ENCODE measurements around the gene SV2C. TPM values are rescaled to one million over a fixed set of nuclear protein-coding genes. Genes with fewer than 3 reads are reported as not detected.
A peak's percentile ranks its signal among the peaks of the same experiment; 100 is the strongest.

The SV2C gene
- polyA plus RNA-seq, 1 donor (not counting 4 experiments of a cell fraction or from before 2014, with no cell fraction given), result 0.34 TPM

DNA sequence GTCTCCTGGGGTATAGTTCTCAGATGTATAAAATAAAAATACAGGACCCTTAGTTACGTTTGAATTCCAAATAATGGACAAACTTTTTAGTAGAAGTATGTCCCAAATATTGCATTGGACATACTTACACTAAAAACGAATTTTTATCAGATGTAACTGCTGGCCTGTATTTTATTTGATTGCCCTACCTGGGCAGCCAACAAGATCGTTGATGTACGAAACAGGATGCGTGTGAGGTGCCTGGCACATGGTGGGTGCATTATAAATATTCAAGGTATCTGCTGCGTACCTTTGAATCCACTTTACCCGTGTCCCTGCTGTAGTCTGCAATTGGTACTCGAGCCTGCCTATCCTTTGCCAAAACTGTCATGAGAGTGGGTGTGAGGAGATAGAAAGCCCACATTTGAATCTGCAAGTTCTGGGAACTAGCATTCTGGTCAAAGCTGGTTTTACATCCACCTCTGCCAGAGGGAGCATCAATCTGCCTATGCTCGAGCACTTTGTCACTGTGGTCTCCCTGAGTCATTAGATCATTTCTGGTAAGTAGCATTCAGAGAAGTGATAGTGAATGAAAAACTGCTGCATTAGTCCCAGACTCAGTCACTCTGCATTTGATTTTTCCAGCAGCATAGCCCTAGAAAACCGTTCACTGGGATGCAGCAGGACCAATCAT is 186.2 kb downstream of the SV2C start:
- Histone ChIP-seq H3K9ac (ENCODE audit: control insufficient read depth, extremely low read depth, insufficient read depth, low read length) (no peak overlapping the region), H3K36me3 (ENCODE audit: control insufficient read depth in 2 of 2, extremely low read depth in 1 of 2, insufficient read depth in 2 of 2, low read length in 2 of 2) (no peaks in the 10 kb centered on the region), H3K9me3 (ENCODE audit: control insufficient read depth, low read depth, low read length) (no peaks in the 10 kb centered on the region), H3K4me3 (ENCODE audit: control insufficient read depth in 2 of 3, extremely low read depth in 1 of 3, insufficient read depth in 2 of 3, low read depth in 1 of 3, low read length in 3 of 3) (no peak overlapping the region), H3K27me3 (ENCODE audit: control insufficient read depth, extremely low read depth, insufficient read depth, low read length) (peaks cover 8% of the 10 kb centered on the region), H3K9me1 (ENCODE audit: control insufficient read depth, extremely low read depth, insufficient read depth, low read length) (no peaks in the 10 kb centered on the region), H3K4me1 (ENCODE audit: control insufficient read depth, extremely low read depth, insufficient read depth, low read length) (peaks cover 9% of the 10 kb centered on the region), H4K20me1 (ENCODE audit: control insufficient read depth, extremely low read depth, insufficient read depth, low read length) (no peaks in the 10 kb centered on the region), H2AFZ (ENCODE audit: control insufficient read depth, low read length) (no peak overlapping the region), H3K27ac (ENCODE audit: control insufficient read depth, insufficient read depth, low read length) (no peak overlapping the region), H3K79me2 (ENCODE audit: control insufficient read depth, insufficient read depth, low read length) (no peaks in the 10 kb centered on the region), H3K4me2 (ENCODE audit: control insufficient read depth, extremely low read depth, insufficient read depth, low read depth, low read length) (no peak overlapping the region)
- TF ChIP-seq, protein P1, sequence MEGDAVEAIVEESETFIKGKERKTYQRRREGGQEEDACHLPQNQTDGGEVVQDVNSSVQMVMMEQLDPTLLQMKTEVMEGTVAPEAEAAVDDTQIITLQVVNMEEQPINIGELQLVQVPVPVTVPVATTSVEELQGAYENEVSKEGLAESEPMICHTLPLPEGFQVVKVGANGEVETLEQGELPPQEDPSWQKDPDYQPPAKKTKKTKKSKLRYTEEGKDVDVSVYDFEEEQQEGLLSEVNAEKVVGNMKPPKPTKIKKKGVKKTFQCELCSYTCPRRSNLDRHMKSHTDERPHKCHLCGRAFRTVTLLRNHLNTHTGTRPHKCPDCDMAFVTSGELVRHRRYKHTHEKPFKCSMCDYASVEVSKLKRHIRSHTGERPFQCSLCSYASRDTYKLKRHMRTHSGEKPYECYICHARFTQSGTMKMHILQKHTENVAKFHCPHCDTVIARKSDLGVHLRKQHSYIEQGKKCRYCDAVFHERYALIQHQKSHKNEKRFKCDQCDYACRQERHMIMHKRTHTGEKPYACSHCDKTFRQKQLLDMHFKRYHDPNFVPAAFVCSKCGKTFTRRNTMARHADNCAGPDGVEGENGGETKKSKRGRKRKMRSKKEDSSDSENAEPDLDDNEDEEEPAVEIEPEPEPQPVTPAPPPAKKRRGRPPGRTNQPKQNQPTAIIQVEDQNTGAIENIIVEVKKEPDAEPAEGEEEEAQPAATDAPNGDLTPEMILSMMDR (optimal IDR thresholded peaks at IDR 0.05 in 1 of 3, IDR thresholded peaks at IDR 0.05 in 1 of 3, conservative IDR thresholded peaks at IDR 0.05 in 1 of 3; ENCODE audit: extremely low read depth in 1 of 3, insufficient read depth in 2 of 3, low read length in 3 of 3), result no peak
- TF ChIP-seq EZH2 (IDR thresholded peaks at IDR 0.05; ENCODE audit: low read length), result no peak
- dilution Hi-C loops (cut with MboI; ENCODE audit: extremely low pct_ligation_motif_present, low sequenced_read_pairs), result no loop called here
- FAIRE-seq (no peak), DNase-seq (ENCODE audit: low read depth, low spot score) (no peak)

DNA sequence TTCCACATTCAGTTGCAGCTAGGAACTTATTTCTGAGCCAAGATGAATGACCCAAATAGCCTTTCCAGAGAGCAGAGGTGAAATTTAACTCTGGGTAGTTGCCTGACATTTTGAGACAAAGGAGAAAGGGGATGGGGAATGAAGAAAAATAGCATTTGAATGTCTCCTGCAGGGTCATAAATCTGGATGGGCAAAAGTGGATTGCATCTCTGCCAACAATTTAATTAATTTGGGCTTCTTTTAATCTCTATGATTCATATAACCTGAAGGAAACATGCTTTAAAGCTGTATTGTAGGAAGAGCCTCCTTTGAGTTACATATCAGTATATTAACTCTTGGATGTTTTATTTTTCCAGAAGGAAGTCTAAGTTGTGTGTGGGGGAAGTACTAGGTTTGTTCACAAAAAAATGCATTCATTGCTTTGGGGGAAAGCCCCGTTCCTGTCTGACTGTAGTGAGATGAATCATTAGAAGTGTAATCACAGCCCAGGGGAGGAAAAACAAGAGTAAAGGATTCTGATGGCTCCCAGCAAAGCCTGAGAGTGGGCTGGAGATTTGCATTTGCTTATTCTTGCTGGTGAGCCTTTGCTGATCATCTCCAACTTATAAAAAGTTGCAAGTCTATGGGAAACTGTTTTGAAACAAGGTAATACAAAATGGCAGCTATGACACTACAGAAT is 186.9 kb downstream of the SV2C start:
- Histone ChIP-seq H2AFZ (ENCODE audit: control insufficient read depth, low read length) (peak overlapping the region; percentile 62), H3K4me2 (ENCODE audit: control insufficient read depth, extremely low read depth, insufficient read depth, low read depth, low read length) (peak overlapping the region; percentile 11), H3K9me1 (ENCODE audit: control insufficient read depth, extremely low read depth, insufficient read depth, low read length) (no peaks in the 10 kb centered on the region), H4K20me1 (ENCODE audit: control insufficient read depth, extremely low read depth, insufficient read depth, low read length) (no peaks in the 10 kb centered on the region), H3K4me1 (ENCODE audit: control insufficient read depth, extremely low read depth, insufficient read depth, low read length) (peaks cover 9% of the 10 kb centered on the region), H3K27ac (ENCODE audit: control insufficient read depth, insufficient read depth, low read length) (no peak overlapping the region), H3K27me3 (ENCODE audit: control insufficient read depth, extremely low read depth, insufficient read depth, low read length) (peaks cover 4% of the 10 kb centered on the region), H3K36me3 (ENCODE audit: control insufficient read depth in 2 of 2, extremely low read depth in 1 of 2, insufficient read depth in 2 of 2, low read length in 2 of 2) (no peaks in the 10 kb centered on the region), H3K4me3 (ENCODE audit: control insufficient read depth in 2 of 3, extremely low read depth in 1 of 3, insufficient read depth in 2 of 3, low read depth in 1 of 3, low read length in 3 of 3) (no peak overlapping the region), H3K9ac (ENCODE audit: control insufficient read depth, extremely low read depth, insufficient read depth, low read length) (no peak overlapping the region), H3K9me3 (ENCODE audit: control insufficient read depth, low read depth, low read length) (no peaks in the 10 kb centered on the region), H3K79me2 (ENCODE audit: control insufficient read depth, insufficient read depth, low read length) (no peaks in the 10 kb centered on the region)
- TF ChIP-seq, protein P1 (optimal IDR thresholded peaks at IDR 0.05 in 1 of 3, IDR thresholded peaks at IDR 0.05 in 1 of 3, conservative IDR thresholded peaks at IDR 0.05 in 1 of 3; ENCODE audit: extremely low read depth in 1 of 3, insufficient read depth in 2 of 3, low read length in 3 of 3), result no peak
- no peak for TF ChIP-seq EZH2 (IDR thresholded peaks at IDR 0.05; ENCODE audit: low read length)
- FAIRE-seq (peak; percentile 62), DNase-seq (ENCODE audit: low read depth, low spot score) (no peak)
- dilution Hi-C loops (cut with MboI; ENCODE audit: extremely low pct_ligation_motif_present, low sequenced_read_pairs), result no loop called here

All from keratinocyte (primary cell).